Tibial nerve (tissue), 3 donors: ENCODE results near the gene FERMT2.

Experiments
- CTCF ChIP-seq, 5 experiments: fragments of 200-600 bp in 3 of 5; fragments of 450-650 bp in 2 of 5; sonication (generic) in 3 of 5; IDR thresholded peaks; one replicate each; pipeline ENCODE4 v1.5.1; 2016 to 2019; ENCODE audit warnings: antibody characterized with exemption in 5 of 5, mild to moderate bottlenecking in 3 of 5, moderate library complexity in 2 of 5
- POLR2A ChIP-seq, 2 donors: fragments of 450-650 bp; IDR thresholded peaks; one replicate each; pipeline ENCODE4 v1.6.1; 2017; ENCODE audit warnings: antibody characterized with exemption in 2 of 2, mild to moderate bottlenecking in 2 of 2, moderate library complexity in 2 of 2

- TF ChIP-seq CTCF (IDR thresholded peaks at IDR 0.05) (no peak), POLR2A (IDR thresholded peaks at IDR 0.05) (no peak)
Measured at GRCh38 chr14:52860209-52860608, 90.6 kb downstream of the FERMT2 start.
